ENCODE results near the gene RPS3.

- TF ChIP-seq EZH2 (IDR thresholded peaks at IDR 0.05; ENCODE audit: borderline replicate concordance, low read depth, low read length, poor library complexity, severe bottlenecking) (no peak), CTCF (conservative IDR thresholded peaks at IDR 0.05; ENCODE audit: low read depth, low read length) (no peak)
Measured at GRCh38 chr11:75389276-75389605, 10.1 kb upstream of the RPS3 start.
